Measurements from ENCODE around the gene GRM4. TPM values are rescaled to one million over a fixed set of nuclear protein-coding genes. Genes with fewer than 3 reads are reported as not detected.

The GRM4 gene
- total RNA-seq, 1 experiment from 2014 or later = not detected

- H3K36me3 Mint-ChIP-seq (ENCODE audit: insufficient read depth, unreplicated experiment) = no peaks in the 10 kb centered on the region
- peaks cover 97% of the 10 kb centered on the region for H3K27me3 Mint-ChIP-seq (ENCODE audit: unreplicated experiment)
- no peak overlapping the region for H3K27ac Mint-ChIP-seq (ENCODE audit: unreplicated experiment)
- no TSS peak for BruUV-seq (replicated peaks)
- no peak for DNase-seq
- H3K4me1 Mint-ChIP-seq (ENCODE audit: low read depth, unreplicated experiment) = no peaks in the 10 kb centered on the region
- intact Hi-C loops (cut with micrococcal nuclease; ENCODE audit: unreplicated experiment) = no loop called here
- CTCF ChIA-PET = interaction anchor here (1.0 kb wide), 1 partner anchor 27 kb away, joined by 4 read pairs; no protein-coding TSS in a partner anchor
- no peak overlapping the region for H3K4me3 Mint-ChIP-seq (ENCODE audit: low read depth, unreplicated experiment)
- TF ChIP-seq CTCF (IDR thresholded peaks at IDR 0.05; ENCODE audit: unreplicated experiment) = no peak
- H3K9me3 Mint-ChIP-seq (ENCODE audit: low read depth, unreplicated experiment) = no peaks in the 10 kb centered on the region
These were observed 63.5 kb downstream of the GRM4 start for GRCh38 chr6:34082348-34082747.

- H3K4me3 Mint-ChIP-seq (ENCODE audit: low read depth, unreplicated experiment) = no peak overlapping the region
- peaks cover 93% of the 10 kb centered on the region for H3K27me3 Mint-ChIP-seq (ENCODE audit: unreplicated experiment)
- no peaks in the 10 kb centered on the region for H3K36me3 Mint-ChIP-seq (ENCODE audit: insufficient read depth, unreplicated experiment)
- no peak for TF ChIP-seq CTCF (IDR thresholded peaks at IDR 0.05; ENCODE audit: unreplicated experiment)
- no peaks in the 10 kb centered on the region for H3K9me3 Mint-ChIP-seq (ENCODE audit: low read depth, unreplicated experiment)
- intact Hi-C loops (cut with micrococcal nuclease; ENCODE audit: unreplicated experiment) = no loop called here
- H3K4me1 Mint-ChIP-seq (ENCODE audit: low read depth, unreplicated experiment) = no peaks in the 10 kb centered on the region
- DNase-seq = no peak
- no peak overlapping the region for H3K27ac Mint-ChIP-seq (ENCODE audit: unreplicated experiment)
- CTCF ChIA-PET = no interaction called here
- BruUV-seq (replicated peaks) = no TSS peak
These were observed 65.5 kb downstream of the GRM4 start for GRCh38 chr6:34080357-34080756.

GRCh38 chr6:34079899-34080298, 66.0 kb downstream of the GRM4 start:
- no peaks in the 10 kb centered on the region for H3K36me3 Mint-ChIP-seq (ENCODE audit: insufficient read depth, unreplicated experiment)
- intact Hi-C loops (cut with micrococcal nuclease; ENCODE audit: unreplicated experiment) = no loop called here
- BruUV-seq (replicated peaks) = no TSS peak
- peaks cover 93% of the 10 kb centered on the region for H3K27me3 Mint-ChIP-seq (ENCODE audit: unreplicated experiment)
- H3K4me1 Mint-ChIP-seq (ENCODE audit: low read depth, unreplicated experiment) = no peaks in the 10 kb centered on the region
- no peak for TF ChIP-seq CTCF (IDR thresholded peaks at IDR 0.05; ENCODE audit: unreplicated experiment)
- CTCF ChIA-PET = no interaction called here
- no peak overlapping the region for H3K27ac Mint-ChIP-seq (ENCODE audit: unreplicated experiment)
- H3K4me3 Mint-ChIP-seq (ENCODE audit: low read depth, unreplicated experiment) = no peak overlapping the region
- no peaks in the 10 kb centered on the region for H3K9me3 Mint-ChIP-seq (ENCODE audit: low read depth, unreplicated experiment)
- DNase-seq = no peak

GRCh38 chr6:34075906-34076305, 70.0 kb downstream of the GRM4 start:
- Mint-ChIP-seq H3K4me1 (ENCODE audit: low read depth, unreplicated experiment) (no peaks in the 10 kb centered on the region), H3K36me3 (ENCODE audit: insufficient read depth, unreplicated experiment) (no peaks in the 10 kb centered on the region), H3K27ac (ENCODE audit: unreplicated experiment) (no peak overlapping the region), H3K4me3 (ENCODE audit: low read depth, unreplicated experiment) (no peak overlapping the region), H3K9me3 (ENCODE audit: low read depth, unreplicated experiment) (no peaks in the 10 kb centered on the region), H3K27me3 (ENCODE audit: unreplicated experiment) (peaks cover 57% of the 10 kb centered on the region)
- TF ChIP-seq CTCF (IDR thresholded peaks at IDR 0.05; ENCODE audit: unreplicated experiment) = no peak
- intact Hi-C loops (cut with micrococcal nuclease; ENCODE audit: unreplicated experiment) = no loop called here
- BruUV-seq (replicated peaks) = no TSS peak
- DNase-seq = no peak
- CTCF ChIA-PET = interaction anchor here (0.8 kb wide), 1 partner anchor 828 kb away, joined by 3 read pairs; no protein-coding TSS in a partner anchor
